Measurements from ENCODE around the gene RDH11.
A peak's percentile ranks its signal among the peaks of the same experiment; 100 is the strongest.
"Not testable (repeated sequence)": the region's sequence is repeated elsewhere in the genome, so short reads cannot be mapped to it uniquely, and the experiment has no call there.

The RDH11 gene

DNA sequence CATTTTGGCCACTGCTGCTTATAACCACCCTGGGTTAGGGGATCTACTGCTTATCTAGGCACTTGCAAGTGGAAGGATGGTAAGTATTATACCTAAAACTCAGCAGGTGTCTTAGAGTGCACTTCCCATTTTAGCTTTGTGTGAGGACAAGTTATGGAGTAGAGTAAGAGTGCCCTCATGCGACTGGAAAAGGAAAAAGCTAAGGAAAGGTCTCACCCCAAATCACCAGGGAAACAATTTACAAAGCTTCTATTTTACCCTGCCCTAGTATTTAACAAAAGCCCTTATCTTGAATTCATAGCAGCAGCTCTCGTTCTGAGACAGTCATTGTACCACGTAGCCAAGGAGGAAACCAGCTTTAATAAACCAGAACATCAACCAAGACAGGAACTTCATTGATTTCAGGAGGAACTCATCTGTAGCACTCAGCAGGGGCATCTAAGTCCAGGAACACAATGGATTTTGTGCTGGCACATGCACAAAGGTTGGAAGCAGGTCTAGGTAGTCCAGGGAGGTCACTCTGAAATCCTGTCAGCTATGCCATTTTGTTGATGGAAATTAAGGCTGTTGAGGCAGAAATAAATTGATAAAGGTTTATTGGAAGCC lies 9.0 kb upstream of the RDH11 start:
- no peak for DNase-seq (ENCODE audit: low read depth in 2 of 2, low spot score in 1 of 2)

GRCh38 chr14:67703997-67704396 lies 8.4 kb upstream of the RDH11 start:
- DNase-seq (ENCODE audit: low read depth in 2 of 2, low spot score in 1 of 2): no peak

GRCh38 chr14:67701492-67701891 lies 5.9 kb upstream of the RDH11 start, which contains the start of gene RDH12:
Gene RDH12, plus strand, starts transcription at chr14:67701886. Its CDS starts 20,757 bp downstream, at chr14:67722643.
- not testable (repeated sequence) for DNase-seq (ENCODE audit: low read depth in 2 of 2, low spot score in 1 of 2)

DNA sequence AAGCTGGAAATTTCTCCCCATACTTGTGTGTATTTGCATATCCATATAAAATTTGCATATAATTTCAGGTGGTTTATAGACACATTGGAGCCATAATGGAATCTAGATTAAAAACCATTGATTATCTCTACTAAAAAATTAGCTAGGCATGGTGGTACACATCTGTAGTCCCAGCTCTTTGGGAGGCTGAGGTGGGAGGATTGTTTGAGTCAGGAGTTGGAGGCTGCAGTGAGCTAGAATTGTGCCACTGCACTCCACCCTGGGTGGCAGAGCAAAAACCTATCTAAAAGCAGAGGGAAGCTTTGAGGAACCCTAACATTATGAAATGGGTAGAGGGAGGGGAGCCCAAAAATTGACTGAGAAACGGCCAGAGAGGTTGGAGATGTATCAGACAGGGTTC lies 2.6 kb upstream of the RDH11 start:
- no peak for DNase-seq (ENCODE audit: low read depth in 2 of 2, low spot score in 1 of 2)

DNA sequence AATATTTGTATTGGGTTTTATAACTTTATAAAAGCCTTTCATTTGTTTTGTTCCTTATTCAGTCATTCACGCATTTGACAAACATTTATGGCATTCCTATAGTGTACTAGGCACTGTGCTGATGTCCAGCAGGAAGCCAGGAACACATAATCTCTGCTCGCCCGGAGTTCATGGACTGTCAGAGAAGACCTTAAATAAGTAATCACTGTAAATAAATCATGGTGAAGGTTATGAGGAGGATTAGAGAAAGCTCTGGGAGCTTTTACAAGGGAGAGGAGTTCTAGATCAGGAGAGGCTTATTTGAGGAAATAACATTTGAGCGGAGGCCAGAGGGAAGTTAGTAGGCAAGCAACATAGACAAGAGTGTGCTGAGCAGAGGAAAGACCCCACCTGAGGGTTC lies 1.4 kb upstream of the RDH11 start:
- no peak for DNase-seq (ENCODE audit: low read depth in 2 of 2, low spot score in 1 of 2)

- DNase-seq (ENCODE audit: low read depth in 2 of 2, low spot score in 1 of 2): peak; percentile 38 to 56
Measured at GRCh38 chr14:67694791-67695393, 672 bp downstream of the RDH11 start.

- DNase-seq (ENCODE audit: low read depth in 2 of 2, low spot score in 1 of 2): no peak
Measured at GRCh38 chr14:67690011-67690410, 5.6 kb downstream of the RDH11 start.

GRCh38 chr14:67683842-67684241 lies 11.7 kb downstream of the RDH11 start:
- DNase-seq (ENCODE audit: low read depth in 2 of 2, low spot score in 1 of 2): no peak

GRCh38 chr14:67680941-67681340 lies 14.6 kb downstream of the RDH11 start:
- DNase-seq (ENCODE audit: low read depth in 2 of 2, low spot score in 1 of 2): no peak

DNA sequence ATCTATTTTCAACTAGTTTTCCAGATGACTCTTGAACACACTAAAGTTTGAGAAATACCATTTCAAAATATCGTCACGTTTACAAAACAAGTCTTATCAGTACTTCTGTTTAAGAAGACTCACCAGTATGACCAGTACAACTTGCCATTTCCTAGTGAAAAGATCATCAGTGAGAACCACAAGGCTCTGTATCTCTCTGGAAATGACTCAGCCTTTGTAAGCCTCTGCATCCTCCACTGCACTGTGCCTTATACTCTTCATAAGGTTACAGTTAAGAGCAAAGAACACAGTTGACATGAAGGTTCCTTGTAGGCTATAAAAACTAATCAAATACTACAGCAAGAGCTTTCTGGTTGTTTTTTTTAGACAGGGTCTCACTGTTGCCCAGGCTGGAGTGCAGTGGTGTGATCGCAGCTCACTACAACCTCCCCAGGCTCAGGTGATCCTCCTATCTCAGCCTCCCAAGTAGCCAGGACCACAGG lies 15.4 kb downstream of the RDH11 start:
- DNase-seq (ENCODE audit: low read depth in 2 of 2, low spot score in 1 of 2): no peak

- no peak for DNase-seq (ENCODE audit: low read depth in 2 of 2, low spot score in 1 of 2)
Measured at GRCh38 chr14:67679006-67679405, 16.6 kb downstream of the RDH11 start.

- no peak for DNase-seq (ENCODE audit: low read depth in 2 of 2, low spot score in 1 of 2)
Measured at GRCh38 chr14:67675219-67675582, 20.4 kb downstream of the RDH11 start.

DNA sequence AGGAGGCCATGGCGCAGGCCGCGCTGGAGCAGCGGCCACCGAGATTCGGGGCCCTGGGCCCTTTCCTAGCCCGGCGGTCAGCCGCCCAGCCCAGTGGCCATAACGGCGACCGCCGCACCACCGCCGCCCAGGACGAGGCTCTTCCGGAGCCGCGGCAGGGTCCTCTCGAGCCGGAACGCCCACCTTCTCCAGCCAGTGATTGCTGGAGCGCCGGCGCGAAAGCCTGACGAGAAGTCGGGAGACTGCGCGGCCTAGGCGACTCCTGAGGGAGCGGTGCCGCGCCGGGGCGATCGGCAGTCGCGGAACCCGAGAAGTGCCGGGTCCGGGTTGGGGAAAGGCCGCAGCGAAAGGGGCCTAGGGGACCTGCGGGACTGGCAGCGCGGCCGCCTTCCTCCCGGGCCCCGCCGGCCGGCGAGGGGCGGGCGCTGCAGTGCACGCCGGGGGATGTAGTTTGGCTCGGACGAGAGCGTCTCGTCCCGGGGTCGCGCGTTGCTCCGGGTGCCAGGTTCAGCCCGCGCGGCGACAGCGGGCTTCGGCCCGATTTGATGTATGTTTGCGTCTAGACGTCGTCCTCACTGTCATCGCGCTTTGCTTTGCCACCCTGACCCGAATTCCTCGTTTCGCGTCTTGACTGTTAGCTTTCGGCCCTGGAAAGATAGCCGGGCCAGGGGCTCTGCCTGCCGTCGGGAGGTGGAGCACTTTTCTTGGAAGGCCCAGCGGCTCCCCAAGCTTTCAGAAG lies 20.9 kb downstream of the RDH11 start, which contains the start of gene VTI1B:
Gene VTI1B, minus strand, starts transcription at position 153 of the 739 bp plus-strand sequence. Its CDS starts 143 bp downstream, at position 10.
- DNase-seq (ENCODE audit: low read depth in 2 of 2, low spot score in 1 of 2): peak; percentile 36 to 61

DNA sequence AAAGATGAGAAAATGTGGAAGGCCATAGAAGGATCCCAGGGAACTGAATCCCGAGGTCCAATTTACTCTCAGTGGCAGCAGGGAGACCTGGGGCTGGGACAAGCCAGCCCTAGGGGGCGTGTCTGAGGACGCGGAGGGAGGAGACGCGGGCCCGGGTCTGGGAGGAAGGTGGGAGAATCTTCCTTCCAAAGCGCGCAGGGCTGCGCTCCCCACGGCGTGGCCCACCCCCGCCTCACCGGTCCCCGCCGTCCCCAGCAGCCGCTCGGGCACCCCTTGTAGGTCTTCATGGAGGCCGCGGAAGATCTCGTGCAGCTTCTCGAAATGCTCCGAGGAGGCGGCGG lies 21.5 kb downstream of the RDH11 start:
- DNase-seq (ENCODE audit: low read depth in 2 of 2, low spot score in 1 of 2): peak in 1 of 2 donors; percentile 21

GRCh38 chr14:67673451-67673850 lies 22.1 kb downstream of the RDH11 start:
- no peak for DNase-seq (ENCODE audit: low read depth in 2 of 2, low spot score in 1 of 2)

- DNase-seq (ENCODE audit: low read depth in 2 of 2, low spot score in 1 of 2): no peak
Measured at GRCh38 chr14:67668559-67668958, 27.0 kb downstream of the RDH11 start.

DNA sequence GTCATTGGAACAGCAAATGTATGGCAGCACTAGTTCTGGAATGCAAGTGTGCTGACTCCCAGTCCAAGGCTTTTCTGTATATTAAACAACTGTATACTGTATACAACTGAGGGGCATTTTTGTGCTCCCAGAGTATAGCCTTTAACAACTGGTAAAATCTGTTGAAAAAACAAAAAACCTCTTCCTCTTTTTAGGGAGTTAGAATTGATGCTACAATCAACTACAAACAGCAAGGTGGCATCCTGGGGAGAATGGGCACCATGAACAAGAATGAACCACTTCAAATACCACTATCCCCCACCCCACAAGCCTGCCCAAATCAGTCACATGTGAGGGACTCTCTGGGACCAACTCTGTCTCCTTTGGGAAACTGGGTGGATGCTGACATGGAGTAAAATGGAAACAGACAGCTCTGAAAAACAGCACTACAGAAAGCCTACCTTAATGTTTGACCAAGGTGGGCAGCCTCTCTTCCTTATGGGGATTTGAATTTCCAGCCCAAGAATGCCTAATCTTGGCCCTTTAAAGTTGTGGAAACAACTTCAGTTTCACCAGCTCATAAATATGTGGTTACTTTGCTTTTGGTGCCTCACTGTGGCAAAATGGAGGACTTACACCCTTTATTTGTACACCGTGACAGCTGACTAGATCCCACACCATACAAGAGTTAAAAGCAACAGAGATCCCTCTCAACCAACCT lies 28.7 kb downstream of the RDH11 start:
- no peak for DNase-seq (ENCODE audit: low read depth in 2 of 2, low spot score in 1 of 2)

- DNase-seq (ENCODE audit: low read depth in 2 of 2, low spot score in 1 of 2): no peak
Measured at GRCh38 chr14:67665868-67666267, 29.7 kb downstream of the RDH11 start.

- no peak for DNase-seq (ENCODE audit: low read depth in 2 of 2, low spot score in 1 of 2)
Measured at GRCh38 chr14:67663633-67664032, 31.9 kb downstream of the RDH11 start.

DNA sequence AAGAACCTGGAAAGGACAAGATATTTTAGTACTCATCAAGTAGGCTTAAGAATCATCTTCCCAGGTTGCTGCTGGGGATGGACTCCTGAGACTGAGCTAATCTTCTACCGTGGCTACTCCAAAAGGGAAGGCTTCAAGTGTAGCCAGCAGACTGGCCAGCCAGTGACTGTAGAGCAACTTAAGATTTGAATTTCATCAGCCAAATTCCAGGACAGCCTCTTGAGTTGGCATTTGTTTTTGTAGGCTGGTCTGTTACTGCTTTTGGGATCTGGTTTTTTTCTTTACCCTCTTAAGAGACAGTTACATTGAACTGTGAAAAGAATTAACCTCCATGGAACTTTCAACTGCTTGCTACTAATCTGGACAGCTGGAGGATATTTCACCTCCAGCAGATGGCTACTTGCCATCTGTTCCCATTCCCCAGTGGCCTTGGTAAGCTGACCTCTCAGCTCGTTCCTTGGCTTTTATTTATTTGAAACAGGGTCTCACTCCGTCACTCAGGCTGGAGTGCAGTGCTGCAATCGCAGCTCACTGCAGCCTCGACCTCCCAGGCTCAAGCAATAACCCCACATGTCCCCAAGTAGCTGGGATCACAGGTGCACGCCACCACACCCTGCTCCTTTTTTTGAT lies 41.8 kb downstream of the RDH11 start:
- no peak for DNase-seq (ENCODE audit: low read depth in 2 of 2, low spot score in 1 of 2)

DNA sequence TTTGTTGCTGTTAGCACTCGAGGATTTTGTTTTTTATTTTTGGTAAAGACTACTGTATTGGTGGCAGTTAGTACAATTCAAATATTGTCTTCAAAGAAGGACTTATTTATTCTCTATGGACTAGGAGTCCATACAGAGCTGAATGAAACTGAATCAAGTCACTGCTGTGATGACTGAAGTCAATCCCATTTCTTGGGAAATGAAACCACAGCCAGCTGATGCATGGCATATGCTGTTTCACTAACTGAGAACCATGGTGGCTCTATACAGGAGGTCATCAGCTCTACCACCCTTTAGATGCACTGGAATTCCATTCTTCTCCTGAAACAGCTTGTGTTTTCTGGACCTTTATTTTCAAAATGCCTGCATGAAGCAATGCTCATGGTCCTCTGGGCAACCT lies 43.4 kb downstream of the RDH11 start:
- no peak for DNase-seq (ENCODE audit: low read depth in 2 of 2, low spot score in 1 of 2)

Measured in stimulated activated CD8-positive, alpha-beta memory T cell treated with anti-CD3 and anti-CD28 coated beads, Interleukin-4, amount 100 ng/mL, for 4 hours (primary cell).